GM12872 (cell line): ENCODE measurements around the gene SMPD3.

Experiments used
- TF ChIP-seq, protein P1 (sequence below): IDR thresholded peaks from 3 replicates; pipeline ENCODE4 v1.5.1; 2011; ENCODE audit warnings: low read depth, mild to moderate bottlenecking, low read length, moderate library complexity; ENCODE audit not compliant: insufficient read depth

The SMPD3 gene

DNA sequence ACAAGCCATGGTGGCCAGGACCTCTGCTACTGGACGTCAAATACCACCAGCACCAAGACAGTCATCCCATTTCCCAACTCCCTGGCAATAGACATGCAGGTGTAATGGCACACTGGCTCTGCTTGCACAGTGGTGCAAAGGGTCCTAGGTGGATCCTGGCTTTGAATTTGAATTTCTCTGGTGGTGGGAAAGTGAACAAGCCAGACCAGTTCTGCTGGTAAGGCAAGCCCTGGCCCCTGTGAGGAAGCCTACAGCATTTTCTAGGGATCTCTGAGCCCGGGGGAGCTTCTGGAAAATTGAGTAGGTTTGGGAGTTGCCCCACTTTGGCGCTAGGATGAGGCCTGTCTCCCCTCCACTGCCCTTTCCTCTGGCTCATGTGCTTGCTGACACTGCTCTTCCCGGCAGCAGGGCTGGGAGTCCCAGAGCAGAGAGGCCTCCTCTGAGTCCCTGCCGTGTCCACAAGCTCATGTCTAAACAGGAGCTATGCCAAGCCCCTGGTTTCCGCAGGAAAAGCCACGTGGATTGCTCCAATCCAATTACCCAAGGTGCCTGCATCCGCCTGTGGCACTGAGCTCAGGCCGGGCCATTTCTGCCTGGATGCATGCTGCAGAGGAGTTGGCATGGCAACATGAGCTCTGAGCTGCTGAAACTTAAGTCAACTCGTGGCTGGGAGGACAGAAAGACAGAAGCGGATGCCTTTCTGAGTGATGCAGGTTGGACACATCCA is 70.5 kb downstream of the SMPD3 start:
- TF ChIP-seq, protein P1, sequence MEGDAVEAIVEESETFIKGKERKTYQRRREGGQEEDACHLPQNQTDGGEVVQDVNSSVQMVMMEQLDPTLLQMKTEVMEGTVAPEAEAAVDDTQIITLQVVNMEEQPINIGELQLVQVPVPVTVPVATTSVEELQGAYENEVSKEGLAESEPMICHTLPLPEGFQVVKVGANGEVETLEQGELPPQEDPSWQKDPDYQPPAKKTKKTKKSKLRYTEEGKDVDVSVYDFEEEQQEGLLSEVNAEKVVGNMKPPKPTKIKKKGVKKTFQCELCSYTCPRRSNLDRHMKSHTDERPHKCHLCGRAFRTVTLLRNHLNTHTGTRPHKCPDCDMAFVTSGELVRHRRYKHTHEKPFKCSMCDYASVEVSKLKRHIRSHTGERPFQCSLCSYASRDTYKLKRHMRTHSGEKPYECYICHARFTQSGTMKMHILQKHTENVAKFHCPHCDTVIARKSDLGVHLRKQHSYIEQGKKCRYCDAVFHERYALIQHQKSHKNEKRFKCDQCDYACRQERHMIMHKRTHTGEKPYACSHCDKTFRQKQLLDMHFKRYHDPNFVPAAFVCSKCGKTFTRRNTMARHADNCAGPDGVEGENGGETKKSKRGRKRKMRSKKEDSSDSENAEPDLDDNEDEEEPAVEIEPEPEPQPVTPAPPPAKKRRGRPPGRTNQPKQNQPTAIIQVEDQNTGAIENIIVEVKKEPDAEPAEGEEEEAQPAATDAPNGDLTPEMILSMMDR, result no peak

DNA sequence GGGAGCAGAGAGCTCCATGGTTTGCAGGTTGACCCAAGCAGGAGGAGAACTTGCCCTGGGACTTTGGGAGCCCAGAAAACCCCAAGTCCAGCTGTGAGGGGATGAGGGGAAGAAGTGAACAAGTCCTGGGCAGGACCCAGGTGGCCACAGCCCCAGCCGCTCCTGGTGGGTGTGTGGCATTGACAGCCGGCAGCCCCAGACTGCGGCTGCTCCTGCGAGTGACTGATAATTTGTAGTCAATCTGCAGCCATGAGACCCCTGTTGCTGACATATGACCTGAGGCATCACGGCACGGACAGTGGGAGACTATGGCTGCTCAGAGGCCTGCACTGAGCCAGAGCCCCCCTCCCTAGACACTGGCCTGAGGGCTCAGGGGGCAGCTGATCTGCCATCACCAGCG is 71.1 kb downstream of the SMPD3 start:
- TF ChIP-seq, protein P1, result no peak

DNA sequence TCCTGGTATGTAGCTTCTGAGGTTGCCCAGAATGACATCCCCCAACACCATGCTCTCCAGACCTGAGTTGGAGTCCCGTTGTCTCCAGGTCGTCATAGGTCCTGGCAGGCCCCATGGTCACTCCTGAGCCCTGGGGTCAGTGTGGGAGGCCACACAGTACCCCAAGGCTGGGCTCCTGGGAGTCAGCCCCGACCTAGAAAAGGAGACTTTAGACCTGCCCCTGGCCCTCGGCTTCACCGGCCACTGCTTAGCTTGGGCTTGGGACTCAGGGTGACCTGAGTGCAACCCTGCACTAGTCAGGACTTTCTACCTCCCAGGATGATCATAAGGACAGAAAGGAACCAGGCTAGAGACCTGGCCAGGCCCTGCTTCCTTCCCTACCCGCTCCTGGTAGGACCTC is 71.7 kb downstream of the SMPD3 start:
- TF ChIP-seq, protein P1, result no peak

DNA sequence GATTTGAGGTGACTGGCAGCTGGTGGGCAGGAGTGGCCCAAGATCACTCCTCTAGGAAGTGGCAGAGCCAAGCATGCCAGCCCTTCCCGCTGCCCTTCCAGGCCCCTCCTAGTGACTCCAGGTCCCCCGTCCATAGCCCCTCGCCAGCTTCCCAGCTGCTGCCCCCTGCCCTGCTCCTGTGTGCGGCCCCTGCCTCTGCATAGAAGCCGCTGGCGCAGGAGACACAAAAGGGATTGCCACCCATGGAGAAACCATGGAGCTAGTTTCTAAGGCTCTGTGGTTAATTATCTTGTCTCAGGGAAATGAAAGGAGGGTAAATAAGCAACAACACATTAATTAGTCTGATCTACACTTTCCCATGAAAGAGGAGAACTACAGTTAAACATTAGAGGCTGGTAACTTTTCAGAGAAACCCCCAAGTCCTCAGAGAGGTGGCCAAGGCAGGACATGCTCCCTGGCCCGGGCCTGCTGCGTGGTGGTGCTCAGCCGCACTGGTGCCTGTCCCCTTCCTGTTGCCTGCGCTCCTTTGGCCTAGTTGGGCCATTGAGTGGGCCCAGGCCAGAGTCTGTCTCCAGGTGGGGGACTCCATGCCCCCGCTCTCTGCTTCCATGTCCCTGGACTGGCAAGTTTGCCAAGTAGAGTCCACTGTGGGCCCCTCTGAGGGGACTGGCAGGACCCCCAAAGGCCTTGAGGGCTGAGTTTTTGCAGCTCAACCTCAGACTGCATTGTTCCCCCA is 72.3 kb downstream of the SMPD3 start:
- TF ChIP-seq, protein P1, result no peak

DNA sequence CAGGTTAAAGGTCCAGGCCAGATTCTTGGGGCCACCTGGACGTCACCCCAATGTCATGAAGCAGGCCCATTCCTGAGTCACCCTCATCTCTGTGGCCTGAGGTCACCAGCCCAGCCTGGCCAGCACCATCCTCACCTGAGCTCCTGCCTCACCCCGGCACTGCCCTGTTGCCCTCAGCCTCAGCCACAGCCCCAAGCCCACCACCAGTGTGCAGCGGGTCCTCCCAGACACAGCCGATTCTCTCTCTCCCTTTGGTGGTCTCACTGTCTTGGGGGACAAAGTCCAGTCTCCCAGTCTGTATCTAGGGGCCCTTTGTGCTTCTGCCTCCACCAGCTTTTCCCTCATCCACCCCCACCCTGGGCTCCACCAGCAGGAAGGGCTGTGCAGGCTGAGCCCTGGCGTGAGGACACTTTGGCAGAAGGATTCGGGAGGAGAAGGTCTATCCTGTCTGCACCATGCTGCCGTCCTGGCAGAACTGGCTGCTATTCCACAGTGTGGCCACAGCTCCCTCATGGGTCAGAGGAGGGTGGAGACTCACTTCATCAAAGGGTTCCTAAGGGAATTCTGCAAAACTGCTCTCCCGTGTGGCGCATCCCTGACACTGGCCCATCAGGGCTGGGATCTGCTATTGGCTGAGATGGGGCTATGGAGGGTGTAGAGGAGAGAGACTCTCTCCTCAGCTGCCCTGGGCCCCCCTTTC is 73.2 kb downstream of the SMPD3 start:
- TF ChIP-seq, protein P1, result no peak

DNA sequence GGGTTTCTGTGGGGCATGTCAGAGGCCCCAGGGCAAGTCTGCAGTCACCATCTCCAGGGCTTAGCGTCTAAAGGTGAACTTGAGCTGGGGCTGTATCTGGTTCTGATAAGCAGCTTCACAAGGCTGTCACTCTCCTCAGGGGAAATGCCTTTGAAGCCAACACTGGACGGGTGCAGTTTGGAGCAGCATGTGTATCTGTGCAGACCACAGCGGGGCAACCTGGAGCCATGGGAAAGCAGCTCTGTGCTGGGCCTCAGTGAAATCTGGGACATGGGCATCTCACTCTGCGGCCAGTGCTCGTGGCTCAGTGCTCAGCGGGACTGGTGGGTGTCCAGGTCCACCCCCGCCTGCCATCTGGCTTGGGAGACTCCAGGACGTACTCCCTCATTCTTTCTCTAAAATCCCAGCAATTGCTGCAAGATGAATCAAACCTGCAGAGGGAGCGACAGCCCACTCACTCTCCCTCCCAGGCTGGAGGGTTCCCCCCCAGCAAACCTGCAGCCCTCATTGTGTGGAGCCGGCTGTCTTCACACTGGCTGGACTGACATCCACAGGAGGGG is 74.0 kb downstream of the SMPD3 start:
- TF ChIP-seq, protein P1, result no peak

DNA sequence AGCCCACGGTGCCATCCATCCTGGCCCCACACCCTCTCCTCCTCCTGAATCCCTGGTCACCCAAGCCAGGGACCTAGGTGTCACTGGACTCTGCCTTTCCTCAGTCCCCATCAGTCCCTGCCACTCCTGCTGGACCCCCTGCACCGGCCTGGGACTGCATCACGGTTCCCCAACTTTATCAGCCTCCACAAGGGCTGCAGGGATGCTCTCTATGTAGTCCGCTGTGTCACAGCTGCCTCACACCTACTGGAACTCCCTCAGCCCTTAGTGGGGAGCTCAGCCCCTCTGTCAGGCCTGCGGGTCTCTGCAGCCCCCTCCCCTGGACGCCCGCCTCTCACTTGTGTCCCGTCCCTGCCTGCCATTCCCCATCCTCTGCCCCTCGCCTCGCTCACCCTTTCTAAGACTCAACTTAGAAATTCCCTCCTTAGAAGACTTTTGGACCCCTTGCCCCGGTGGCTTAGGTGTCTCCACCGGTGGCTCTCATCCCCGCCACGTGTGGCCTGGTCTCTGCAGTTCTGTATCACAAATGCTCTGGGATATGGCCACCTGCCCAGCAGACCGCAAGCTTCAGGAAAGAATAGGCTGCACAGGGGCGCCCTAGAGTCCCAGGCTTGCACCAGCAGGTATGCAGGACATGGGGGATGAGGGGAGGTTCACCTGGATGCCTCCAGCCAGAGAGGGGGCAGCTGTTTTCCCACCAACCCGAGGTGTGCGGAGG is 74.6 kb downstream of the SMPD3 start:
- TF ChIP-seq, protein P1, result no peak
